ENCODE measurements around the gene EPB41L5.
A peak's percentile ranks its signal among the peaks of the same experiment; 100 is the strongest.
"Not testable (repeated sequence)": the region's sequence is repeated elsewhere in the genome, so short reads cannot be mapped to it uniquely, and the experiment has no call there.

Gene EPB41L5

DNA sequence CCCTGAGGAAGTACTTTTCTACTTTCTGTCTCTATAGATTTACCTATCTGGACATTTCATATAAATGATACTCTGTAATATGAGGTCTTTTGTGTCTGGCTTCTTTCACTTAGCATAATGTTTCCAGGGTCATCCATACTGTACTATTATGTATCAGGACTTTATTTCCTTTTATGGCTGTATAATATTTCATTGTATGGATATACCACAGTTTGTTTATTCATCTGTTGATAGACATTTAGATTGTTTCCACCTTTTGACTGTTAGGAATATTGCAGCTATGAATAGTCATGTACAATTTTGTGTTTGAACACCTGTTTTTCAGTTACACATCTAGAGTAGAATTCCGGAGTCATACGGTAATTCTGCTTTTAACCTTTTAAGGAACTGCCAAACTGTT, 136.5 kb downstream of the EPB41L5 start:
- DNase-seq = no peak

DNA sequence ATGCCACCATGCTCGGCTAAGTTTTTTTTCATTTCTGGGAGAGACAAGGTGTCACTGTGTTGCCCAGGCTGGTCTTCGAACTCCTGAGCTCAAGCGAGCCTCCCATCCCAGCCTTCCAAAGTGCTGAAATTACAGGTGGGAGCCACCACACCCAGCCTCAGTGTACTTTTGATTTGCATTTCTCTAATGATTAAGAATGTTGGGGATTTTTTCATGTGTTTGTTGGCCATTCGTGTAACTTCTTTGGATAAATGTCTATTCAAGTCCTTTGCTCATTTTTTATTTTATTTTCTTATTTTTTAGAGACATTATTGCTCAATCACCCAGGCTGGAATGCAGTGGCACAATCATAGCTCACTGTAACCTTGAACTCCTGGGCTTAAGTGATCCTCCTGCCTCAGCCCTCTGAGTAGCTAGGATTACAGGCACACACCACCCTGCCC, 137.2 kb downstream of the EPB41L5 start:
- DNase-seq = no peak

DNA sequence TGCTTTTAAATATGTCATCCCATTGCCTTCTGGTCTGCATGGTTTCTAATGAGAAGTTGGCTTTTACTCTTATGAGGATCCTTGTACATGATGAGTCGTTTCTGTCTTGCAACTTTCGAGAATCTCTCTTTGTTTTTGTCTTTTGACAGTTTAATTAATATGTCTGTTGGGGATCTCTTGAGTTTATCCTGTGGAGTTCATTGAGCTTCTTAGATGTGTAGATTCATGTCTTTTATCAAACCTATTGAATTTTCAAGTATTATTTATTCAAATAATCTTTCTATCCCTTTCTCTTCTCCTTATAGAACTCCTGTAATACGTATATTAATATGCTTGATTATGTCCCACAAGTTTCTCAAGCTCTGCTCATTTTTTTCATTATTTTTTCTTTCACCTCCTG, 142.4 kb downstream of the EPB41L5 start:
- DNase-seq = no peak

DNA sequence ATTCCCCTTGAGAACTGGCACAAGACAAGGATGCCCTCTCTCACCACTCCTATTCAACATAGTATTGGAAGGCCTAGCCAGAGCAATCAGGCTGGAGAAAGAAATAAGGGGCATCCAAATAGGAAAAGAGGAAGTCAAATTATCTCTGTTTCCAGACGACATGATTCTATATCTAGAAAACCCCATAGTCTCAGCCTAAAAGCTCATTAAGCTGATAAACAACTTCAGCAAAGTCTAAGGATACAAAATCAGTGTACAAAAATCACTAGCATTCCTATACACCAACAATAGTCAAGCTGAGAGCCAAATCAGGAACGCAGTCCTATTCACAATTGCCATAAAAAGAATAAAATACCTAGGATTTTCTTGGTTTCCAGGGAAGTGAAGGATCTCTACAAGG, 145.8 kb downstream of the EPB41L5 start:
- not testable (repeated sequence) for DNase-seq

DNA sequence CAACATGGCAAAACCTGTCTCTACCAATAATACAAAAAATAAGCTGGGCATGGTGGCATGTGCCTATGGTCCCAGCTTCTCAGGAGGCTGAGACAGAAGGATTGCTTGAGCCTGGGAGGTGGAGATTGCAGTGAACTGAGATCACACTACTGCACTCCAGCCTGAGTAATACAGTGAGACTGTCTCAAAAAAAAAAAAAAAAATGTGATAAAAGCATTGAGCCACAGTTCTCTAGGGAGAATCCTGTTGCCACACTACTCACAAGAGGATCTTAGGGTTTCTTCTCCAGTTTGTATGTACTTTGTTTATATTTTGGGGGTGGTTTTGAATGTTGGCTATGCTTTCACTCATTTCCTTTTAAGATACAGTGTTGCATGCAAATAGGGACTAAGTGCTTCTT, 148.3 kb downstream of the EPB41L5 start:
- DNase-seq = no peak

DNA sequence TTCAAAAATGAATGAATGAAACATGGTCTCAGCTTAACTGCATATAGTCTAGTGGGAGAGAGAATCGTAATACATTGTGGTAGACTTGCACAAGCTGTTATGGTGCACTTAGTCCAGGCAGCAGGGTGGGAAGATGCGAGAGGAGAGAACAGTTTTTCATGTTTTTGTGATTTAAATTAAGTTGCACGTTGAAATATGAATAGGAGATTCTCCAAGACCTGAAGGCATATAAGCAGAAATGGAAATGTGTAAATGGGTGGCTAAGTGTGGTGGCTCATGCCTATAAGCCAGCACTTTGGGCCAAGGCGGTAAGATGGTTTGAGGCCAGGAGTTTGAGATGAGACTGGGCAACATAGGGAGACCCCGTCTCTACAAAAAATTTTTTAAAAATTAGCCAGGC, 149.8 kb downstream of the EPB41L5 start:
- DNase-seq = no peak

DNA sequence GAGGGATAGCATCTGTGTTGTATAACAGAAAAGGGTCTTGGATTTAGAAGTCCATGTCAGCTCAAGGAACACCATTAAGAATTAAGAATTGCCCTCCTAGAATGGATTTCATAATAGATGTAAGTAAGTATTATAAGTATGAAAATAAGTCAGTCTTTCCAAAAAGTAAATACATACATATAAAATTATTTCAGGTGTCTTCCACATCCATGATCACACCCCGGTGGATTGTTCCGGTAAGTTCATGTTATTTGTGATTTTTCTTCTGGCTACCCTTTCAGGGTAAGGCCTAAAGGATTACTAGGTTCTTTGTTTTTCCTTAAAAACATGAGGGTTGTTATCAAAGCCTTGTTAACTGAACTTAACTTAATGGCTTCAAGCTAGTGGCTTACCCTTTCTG, 154.4 kb downstream of the EPB41L5 start:
- DNase-seq = no peak

DNA sequence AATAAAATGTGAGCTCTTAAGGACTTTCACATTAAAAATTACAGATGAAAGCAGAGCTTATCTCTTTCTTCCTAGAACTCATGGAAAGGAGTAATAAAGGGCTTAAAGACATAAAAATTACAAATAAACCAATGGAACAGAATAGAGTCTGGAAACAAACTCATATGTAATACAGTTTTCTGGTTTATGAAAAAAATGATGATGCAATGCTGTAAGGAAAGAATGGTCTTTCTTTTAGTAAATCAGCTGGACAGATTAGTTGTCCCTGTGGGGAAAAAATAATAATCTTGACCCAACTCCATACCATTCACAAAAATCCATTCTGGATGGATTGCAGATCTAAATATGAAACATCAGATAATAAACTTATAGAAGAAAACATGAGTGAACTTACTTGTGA, 156.1 kb downstream of the EPB41L5 start:
- no peak for DNase-seq

DNA sequence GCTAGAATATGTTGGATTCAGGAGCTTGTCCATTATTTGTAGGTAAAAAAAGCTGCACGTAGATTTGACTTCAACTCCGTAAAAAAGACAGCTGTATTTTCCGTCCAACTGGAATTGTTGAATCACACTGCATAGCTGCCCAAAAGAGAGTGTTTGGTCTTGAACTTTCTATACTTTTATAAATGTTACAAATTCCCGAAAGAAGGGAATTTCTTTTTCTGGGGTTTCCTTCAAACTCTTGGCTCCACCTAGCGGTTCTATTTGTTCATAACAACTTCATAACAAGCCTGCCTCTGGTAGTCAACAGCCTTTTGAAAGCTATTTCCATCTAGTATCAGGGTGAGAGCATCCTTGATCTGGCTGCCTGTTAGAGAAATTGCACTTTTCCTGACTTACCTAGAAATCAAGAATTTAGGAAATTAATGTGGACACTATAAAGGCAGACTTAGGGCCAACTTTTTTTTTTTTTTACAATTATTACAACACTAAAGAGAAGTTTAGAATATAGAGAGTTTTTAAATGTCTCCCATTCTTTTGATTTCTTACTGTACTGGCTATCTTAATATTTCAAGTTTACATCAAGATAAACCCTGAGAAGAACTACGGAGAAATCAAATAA, 162.2 kb downstream of the EPB41L5 start:
- DNase-seq = peak; percentile 50 to 58

DNA sequence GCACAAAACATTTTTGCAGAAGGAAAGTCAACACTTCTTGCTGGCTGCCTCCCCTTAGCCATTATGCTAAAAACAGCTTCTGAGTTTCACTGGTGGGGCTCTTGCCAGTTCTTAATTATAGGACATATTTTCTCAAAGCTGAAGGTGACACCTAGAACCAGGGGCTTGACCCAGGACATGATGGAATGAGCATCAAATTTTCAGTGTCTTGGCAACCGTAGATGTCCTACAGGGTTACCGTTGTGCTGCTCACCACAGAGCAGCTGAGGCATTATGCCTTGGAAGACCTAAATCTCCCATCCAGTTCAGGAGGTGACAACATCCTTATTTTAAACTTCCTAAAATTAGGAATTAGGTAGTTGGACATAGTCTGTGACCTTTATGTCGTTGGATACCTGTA, 163.6 kb downstream of the EPB41L5 start:
- DNase-seq = no peak

DNA sequence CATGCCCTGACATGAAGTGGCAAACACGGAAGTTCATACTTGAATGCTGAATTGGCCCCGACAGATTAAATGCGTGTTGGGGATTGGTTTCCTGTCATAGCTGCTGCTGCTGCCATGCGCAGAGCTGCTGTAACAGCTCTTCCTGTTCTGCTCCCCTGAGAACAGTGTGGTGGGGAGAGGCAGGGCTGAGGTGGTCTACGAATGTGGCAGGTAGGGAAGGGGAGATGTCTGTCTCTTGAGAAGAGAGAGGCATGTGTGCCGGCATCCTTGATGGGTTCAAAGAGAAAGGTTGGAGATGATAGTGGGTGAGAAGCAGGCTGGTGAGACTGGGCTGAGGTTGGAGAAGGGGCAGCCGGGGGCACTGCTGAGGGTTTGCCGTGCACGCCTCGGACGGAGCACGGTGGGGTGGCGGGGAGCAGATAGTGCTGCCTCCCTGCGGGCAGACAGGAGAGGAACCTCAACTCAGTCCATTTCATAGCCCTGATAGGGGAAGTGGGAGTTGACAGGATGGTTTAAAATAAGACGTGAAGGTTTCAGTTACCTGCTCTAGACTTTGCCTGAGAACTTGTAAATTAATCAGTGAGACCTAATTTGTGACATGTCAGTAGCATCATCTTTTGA, 164.2 kb downstream of the EPB41L5 start:
- no peak for DNase-seq

DNA sequence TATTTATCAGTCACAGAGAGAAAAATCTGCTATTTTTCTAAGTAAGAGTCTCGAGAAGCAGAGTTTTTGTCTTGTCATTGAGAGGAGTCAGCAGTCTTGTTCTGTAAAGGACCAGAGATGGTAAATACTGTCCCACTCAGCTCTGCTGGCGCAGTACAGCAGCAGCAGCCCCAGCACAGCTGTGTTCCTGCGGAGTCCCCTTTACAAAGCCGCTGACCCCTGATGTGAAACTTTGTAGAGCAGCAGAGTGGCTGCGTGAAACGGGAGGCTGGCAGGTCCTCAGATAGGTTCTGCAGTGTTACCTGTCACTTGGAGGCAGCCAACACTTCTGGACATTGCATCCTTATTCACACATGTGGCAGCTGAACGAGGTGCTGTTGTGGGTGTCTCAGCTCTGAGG, 165.1 kb downstream of the EPB41L5 start:
- no peak for DNase-seq

DNA sequence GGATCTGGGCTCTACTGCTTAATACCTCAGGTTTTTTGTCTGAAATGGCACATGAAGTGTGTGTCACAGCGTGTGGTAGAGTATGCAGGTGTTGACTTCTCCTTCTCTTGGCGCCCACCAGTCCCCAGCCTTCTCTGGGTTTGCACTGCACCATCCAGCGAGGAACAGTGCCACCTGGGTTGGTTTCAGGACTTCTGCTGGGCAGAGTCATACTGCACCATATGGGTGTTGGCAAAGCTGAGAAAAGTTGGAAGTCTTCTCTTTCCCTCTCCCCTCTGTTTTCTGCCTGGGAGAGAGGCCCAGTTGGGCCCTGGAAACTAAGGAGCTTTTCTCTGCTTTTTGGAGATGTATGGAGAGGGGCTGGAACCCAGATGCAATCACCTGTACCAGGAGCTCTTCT, 166.5 kb downstream of the EPB41L5 start:
- DNase-seq = no peak

DNA sequence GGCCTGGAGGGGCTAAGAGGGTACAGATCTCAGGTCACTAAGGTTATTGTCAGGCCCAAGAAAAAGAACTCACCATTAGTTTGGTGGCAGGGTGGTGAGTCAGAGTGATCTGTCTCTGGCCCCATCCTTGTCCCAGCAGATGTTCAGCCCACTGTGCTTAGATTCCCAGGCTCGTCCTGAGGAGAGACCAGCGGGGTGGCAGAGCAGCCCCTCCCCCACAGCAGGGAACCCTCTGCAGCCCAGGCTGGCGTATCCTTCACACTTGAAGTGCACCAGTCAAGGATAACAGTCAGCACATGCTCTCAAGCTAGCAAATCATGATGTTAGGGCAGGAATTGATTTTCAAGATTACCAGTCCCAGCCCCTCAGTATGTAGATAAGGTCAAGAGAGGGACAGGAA, 167.2 kb downstream of the EPB41L5 start:
- no peak for DNase-seq

DNA sequence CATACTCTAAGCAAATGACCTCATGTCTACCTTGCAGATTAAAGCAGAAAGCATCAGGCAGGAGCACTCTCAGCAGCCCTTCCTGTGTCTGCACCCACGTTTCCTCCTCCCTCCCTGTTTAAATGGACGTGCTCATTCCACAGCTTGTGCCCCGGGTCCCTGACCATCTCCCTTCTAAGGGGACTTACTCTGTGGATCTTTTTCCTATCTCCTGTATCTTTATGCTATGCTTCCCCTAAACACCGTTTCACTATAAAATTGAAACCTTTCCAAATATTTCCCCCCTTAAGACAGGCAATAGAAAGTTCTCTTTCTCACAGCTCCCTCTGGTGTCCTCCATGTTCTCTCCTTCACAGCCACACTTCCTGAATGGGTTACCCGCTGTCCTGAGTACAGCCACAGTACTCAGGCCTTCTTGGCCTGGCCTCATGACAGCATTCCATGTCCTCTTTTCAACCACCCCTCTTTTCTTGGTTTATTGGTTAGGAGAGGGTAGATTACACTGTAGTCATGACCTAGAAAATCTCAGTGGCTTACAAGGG, 169.2 kb downstream of the EPB41L5 start:
- no peak for DNase-seq

DNA sequence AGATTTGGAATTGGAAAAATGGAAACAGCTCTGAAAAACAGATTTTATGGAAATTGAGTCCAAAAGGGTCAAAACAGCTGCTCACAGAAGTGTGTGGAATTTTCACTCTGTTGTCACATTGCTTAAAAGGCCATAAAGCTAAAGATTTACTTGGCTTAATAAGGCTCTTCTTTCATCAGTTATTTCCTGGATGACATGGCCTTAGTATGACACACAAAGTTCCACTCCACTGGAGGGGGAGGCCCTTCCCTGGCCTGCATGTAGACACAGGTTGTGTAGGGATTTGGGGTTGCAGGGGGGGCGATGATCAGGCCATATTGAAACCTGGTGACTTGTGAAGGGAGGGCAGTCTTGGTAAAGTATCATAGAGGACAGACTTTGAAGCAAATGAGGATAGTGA, 176.3 kb downstream of the EPB41L5 start:
- no peak for DNase-seq

DNA sequence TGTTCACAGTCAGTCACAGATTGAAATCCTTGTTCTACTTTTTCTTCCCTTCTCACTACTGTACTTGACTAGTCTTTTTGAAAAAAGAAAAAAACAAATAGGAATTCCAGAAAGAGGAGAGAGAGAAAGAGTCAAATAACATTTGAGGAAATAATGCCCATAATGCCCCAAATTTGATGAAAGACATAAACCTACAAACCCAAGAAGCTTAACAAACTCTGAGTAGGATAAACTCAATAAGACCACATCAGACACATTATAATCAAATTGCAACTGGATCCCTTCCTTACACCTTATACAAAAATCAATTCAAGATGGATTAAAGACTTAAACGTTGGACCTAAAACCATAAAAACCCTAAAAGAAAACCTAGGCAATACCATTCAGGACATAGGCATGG, 179.4 kb downstream of the EPB41L5 start:
- no peak for DNase-seq

DNA sequence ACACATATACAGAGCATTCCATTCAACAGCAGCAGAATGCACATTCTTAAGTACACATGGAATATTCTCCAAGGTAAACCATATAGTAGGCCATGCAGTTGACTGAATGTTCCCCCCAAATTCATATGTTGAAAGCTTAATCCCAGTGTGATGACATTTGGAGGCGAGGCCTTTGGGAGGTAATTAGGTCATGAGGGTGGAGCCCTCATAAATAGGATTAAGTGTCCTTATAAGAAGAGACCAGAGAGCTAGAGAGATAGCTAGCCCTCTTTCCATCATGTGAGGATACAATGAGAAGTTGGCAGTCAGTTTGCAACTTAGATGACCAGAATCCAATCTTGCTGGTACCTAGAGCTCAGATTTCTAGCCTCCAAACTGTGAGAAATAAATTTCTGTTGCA, 182.7 kb downstream of the EPB41L5 start:
- DNase-seq = no peak

DNA sequence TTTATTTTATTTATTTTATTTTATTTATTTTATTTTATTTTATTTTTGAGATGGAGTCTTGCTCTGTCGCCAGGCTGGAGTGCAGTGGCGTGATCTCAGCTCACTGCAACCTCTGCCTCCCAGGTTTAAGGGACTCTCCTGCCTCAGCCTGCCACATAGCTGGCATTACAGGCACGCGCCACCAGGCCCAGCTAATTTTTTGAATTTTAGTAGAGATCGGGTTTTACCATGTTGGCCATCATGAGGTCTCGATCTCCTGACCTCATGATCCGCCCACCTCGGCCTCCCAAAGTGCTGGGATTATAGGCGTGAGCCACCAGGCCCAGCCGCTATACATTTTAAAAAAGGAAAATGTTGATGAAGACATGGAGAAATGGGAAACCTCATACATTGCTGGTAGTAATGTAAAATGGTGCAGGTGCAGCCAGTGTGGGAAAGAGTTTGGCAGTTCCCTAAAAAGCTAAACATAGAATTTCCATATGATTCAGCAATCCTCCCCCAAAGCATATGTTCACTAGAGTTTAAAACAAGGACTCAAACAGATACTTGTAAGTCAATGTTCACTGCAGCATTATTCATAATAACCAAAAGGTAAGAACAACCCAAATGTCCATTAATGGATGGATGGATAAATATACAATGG, 187.1 kb downstream of the EPB41L5 start:
- DNase-seq = not testable (repeated sequence)

DNA sequence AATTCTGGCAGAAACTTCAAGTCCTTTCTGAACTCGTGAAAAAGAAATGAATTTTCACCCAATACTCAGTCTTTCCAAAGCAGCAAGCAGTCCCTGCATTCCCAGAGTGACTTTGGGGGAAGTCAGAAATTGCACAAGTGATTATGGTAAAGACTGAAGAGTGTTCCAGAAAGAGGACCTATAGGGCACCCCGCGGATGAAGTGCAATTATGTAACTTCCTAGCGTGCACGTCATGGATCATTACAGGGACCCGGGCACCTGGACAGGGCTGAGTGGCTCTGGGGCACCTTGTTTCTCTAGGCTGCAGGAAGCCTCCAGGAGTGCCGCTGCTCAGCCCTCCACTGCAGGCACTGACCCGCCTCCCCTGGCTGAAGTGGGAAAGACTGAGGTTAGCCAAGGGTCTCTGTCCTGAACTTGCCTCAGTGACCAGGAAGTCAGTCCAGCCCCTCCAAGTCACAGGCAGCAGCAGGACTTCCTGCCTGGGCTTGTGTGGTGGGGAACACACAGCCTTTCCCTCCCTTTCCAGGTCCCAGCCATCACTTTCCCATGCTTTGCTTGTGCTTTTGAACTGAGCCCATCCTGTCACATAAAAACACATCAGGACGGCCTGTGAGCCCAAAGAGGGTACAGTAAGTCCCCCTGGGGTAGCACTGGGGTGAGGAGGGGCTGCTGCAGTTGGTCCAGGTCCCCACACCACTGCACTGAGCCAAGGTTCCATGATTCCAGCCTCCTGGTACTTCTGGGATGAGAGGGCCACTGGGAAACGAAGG, 190.6 kb downstream of the EPB41L5 start:
- DNase-seq = no peak

DNA sequence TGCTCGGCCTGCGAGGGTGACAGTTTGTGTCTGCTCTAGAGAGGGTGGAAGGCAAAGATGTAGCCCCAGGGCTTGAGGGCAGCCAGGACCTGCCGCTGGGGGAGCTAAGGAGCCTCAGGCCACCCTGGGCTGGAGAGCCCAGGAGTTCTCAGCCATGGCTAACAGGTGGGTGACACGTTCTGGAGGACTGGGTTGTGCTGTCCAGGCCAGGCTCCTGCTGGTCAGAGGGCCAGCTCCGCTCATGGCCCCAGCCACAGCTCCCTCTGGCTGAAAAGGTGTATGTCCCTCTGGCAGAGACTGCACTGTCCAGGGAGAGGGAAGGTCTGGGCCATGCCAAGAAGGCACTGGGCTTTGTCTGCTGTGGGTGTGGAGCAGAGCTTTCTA, 191.1 kb downstream of the EPB41L5 start:
- no peak for DNase-seq

DNA sequence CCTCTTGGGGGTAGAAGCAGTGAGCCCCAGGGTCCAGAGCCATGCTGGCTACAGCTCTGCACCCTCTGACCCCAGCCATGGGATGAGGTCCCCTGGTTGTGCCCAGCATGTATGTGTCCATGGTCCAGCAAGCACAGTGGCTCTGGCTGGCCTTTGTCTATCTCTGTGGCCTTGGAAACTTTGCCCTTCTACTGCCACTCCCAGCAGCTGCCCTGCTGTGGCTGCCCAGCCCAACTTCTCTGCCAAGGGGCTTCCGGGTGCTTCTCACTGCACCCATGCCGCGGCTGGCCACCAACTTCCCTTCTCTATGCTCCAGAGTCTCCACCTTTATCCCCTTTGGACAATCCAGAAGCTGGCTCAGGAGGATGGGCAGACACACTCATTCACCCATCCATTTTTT, 191.5 kb downstream of the EPB41L5 start:
- no peak for DNase-seq

DNA sequence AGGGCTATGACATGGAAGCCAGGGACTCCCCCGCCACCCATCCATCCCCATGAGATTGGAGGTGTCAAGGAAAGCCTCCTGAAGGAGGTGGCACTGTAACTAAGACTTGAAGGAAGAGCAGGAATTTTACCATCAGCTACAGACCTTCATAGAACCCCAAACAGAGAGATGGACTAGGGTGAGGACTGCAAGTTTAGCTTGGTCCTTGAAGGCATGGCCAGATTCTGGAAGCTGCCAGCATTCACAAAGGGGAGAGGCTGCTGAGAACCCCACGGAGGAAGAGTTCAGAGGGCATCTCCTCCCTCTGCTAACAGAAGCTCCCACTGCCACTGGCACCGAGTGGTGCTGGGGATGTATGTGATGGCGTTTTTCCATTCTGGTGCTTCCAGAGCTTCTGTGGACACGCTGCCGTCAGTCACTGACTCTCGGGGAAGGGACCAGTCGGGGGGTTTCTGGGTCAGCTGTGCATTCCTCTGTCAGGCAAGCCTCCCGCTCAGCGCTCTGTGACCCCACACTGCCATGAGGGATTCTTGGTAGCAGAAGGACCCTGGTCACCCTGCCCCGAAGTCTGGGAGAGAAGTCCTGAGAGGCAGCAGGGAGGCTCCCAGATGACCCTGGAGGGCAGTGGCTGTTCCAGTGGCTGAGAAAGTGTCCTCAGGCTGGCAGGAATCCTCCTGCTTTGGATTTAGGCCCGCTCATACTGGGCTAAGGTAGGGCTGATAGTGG, 192.2 kb downstream of the EPB41L5 start:
- no peak for DNase-seq

Measured in NCI-H2081 (cell line).